ENCODE measurements around the gene TADA1.
"Not testable (repeated sequence)": the region's sequence is repeated elsewhere in the genome, so short reads cannot be mapped to it uniquely, and the experiment has no call there.

Gene TADA1

DNA sequence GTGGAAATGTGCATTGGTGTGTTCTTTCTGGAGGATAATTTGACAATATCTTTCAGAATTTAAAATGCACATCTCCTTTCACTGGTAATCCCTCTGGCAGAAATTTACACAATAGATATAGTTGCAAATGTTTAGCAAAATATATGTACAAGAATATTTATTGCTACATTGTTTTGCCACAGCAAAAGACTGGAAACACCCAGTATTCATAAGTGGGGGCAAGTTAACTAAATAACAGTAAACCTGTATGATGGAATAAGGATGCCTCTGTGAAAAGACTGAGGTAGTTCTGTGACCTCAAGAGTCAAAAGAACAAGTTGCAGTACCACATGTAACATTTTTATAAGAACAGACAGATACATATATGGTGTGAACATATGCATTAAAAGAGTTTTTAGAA lies 13.7 kb upstream of the TADA1 start:
- no peak for DNase-seq

- DNase-seq: no peak
Observed at GRCh38 chr1:166888373-166889111, 12.5 kb upstream of the TADA1 start.

DNA sequence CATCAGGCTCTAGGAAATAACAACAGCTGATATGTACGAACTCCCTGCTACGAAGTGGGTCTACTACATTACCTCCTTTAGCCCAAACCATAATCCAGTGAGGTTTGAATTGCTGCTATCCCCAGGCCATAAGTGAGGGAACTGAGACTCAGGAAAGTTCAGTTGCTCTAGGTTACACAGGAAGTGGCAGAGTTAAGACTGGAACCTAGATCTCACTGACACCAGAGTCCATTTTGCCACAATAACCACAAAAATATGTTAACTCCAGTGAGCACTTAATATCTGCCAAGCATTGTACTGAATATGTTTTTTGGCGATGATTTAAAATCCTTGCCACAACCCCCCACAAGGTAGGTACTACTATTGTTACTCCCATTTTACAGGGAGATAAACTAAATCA lies 8.9 kb upstream of the TADA1 start:
- DNase-seq: no peak

- peak; percentile 88 for DNase-seq
Observed at GRCh38 chr1:166884040-166884642, 8.1 kb upstream of the TADA1 start.

GRCh38 chr1:166882893-166883292 lies 6.8 kb upstream of the TADA1 start:
- no peak for DNase-seq

DNA sequence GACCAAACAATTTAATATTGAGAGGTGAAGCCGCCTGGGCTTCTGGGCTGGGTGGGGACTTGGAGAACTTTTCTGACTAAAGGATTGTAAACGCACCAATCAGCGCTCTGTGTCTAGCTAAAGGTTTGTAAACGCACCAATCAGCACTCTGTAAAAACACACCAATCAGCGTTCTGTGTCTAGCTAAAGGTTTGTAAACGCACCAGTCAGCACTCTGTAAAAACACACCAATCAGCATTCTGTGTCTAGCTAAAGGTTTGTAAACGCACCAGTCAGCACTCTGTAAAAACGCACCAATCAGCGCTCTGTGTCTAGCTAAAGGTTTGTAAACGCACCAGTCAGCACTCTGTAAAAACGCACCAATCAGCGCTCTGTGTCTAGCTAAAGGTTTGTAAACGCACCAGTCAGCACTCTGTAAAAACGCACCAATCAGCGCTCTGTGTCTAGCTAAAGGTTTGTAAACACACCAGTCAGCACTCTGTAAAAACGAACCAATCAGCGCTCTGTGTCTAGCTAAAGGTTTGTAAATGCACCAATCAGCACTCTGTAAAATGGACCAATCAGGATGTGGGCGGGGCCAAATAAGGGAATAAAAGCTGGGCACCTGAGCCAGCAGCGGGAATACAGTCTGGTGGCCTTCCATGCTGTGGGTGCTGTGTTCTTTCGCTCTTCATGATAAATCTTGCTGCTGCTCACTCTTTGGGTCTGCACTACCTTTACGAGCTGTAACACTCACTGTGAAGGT lies 2.3 kb upstream of the TADA1 start:
- DNase-seq: not testable (repeated sequence)

DNA sequence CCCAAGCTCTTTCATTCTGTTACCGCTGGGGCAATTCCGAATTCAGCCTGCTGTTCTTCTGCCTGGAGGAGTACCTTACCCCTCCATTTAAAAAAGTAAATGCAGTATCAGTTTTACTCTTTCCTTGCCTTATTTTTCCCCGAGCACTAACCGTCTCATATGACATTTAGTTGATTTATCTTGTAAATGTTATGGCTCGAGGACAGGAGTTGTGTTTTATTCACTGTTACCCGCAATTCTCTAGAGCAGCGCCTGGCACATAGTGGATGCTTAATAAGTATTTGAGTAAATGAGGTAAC lies 425 bp upstream of the TADA1 start:
- DNase-seq: no peak

DNA sequence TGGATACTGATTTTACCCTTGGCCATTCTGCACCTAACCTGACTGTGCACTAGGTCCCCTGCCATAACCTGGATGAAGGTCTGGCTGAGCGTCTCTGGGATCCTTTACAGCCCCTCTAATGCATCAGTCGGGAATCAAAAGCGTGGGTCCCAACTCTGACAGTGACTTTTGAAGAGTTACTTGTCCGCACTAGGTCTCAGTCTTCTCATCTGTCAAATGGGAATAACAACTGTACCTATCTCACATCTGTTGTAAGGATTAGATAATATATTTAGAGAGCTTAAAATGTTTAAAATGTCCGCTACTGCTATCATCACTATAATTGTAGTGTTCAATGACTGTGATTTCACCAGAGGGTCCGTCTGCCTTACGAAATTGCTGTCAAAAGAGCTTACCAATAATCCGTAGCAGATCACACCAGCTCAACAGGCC lies 746 bp downstream of the TADA1 start:
- no peak for DNase-seq

- DNase-seq: no peak
Observed at GRCh38 chr1:166874464-166874863, 1.6 kb downstream of the TADA1 start.

DNA sequence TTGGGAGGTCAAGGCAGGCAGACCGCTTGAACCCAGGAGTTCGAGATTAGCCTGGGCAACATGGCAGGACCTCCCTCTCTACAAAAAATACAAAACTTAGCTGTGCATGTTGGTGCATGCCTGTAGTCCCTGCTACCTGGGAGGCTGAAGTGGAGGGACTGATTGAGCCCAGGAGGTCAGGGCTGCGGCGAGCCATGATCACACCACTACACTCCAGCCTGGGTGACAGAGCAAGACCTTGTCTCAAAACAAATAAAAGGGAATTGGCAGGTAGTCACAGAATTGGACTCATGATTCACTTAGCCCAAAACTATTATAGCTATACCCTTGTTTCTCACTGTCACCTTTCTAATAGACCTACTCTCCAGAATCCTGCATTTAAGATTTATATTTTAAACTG lies 5.5 kb downstream of the TADA1 start:
- DNase-seq: no peak

DNA sequence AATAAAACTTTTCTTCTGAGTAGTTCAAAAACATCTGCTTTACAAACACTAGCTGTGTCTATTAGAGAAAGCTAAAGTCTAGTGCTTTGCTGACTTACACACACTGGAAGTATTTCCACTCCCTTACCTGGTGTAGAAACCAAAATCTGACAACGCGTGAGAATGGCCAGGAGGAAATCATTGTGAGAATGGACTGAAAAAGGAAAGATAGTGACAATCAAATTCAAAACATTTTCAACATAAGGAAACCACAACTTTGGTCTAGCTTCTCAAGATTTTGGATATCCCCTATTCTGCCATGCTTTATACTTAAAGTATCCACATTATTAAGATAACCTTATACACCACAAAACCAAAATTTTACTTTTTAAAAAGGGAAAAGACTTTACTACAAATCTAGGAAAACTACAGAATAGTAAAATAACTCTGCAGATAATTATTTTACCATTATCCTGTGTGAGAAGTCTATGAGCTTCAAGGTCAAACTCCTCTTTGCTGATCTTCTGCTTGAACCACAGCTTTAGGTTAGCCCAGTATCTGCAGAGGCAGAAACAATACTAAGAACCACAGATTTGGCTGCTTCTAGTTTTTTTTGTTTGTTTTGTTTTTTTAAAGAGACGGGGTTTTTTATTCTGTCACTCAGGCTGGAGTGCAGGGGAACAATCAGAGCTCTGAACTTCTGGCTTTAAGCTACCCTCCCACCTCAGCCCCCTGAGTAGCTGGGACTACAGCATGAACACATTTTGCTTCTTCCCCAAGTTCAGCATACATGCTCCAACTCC lies 6.6 kb downstream of the TADA1 start:
- DNase-seq: no peak

DNA sequence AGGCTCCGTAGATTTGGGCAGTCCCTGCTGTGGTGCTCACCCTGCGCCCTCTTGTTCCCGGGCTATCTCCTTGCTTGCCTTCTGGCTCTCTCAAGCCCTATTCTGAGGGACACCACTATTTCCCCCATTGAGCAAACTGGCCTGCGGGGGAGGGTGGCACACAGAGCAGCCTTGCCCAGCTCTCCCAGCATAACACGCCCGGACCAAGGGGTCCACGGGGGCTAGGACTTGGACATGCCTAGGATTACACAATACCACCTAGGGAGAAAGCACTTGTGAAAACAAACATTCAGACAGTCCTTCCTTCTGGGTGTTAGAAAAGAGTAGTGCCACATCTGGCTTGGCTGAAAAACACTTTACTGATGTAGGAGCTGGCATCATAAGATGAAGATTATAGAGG lies 7.4 kb downstream of the TADA1 start:
- no peak for DNase-seq

DNA sequence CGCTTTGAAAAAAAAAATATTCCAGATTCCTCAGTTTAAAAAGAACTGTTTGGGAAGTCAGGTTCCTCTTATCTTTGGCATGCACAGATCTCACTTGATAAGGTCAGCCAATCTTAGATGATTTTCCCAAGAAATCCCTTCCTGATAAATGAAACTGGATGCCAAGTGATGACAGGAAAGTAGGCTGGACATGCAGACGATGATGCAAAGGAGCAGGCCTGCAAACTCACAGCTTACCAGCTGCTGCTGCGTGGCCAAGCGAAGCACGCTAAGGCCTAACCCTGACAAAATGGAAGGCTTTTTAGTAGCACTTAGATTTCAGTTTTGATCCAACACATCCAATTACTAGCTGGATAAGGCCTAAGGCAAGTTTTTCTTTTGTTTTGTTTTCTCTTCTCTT lies 10.1 kb downstream of the TADA1 start:
- DNase-seq: no peak

GRCh38 chr1:166859597-166859996 lies 16.5 kb downstream of the TADA1 start:
- no peak for DNase-seq

- DNase-seq: no peak
Observed at GRCh38 chr1:166858726-166859419, 17.2 kb downstream of the TADA1 start.

GRCh38 chr1:166857995-166858394 lies 18.1 kb downstream of the TADA1 start:
- DNase-seq: no peak

DNA sequence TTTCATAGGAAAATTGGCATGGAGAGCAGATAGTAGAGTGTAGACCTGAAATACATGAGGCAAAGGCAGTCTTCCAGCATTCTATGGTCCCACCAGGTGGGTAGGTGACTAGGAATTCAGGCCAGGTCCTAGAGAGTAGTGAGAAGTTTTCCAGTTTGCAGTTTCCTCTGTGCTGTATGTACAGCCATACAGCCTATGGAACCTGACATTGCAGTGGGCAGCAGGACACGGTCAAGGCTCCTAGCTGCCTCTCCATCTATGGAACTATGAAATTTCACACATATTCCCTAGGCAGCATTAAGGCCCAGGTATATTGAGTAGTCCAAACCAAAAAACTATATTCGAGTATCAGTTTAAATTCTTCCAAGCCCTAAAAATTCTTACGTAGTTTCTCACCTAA lies 20.5 kb downstream of the TADA1 start:
- DNase-seq: no peak

DNA sequence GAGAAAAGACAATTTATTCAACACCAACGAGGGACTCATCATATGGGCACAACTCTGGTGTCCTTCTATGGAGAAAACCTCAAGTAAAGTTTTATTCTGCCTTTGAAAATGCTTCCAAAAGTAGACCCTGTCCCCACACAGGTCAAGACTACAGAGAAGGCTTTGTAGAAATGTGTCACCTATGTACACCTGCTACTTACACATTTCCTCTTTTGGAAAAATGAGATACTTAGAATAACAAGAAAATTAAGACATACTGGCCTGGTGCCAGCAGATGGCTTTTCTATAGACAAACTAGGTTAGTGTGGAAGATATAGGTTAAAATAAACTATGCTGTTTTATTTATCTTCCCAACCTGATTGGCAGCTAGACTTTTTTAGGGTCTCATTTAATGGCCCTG lies 23.1 kb downstream of the TADA1 start:
- DNase-seq: no peak

DNA sequence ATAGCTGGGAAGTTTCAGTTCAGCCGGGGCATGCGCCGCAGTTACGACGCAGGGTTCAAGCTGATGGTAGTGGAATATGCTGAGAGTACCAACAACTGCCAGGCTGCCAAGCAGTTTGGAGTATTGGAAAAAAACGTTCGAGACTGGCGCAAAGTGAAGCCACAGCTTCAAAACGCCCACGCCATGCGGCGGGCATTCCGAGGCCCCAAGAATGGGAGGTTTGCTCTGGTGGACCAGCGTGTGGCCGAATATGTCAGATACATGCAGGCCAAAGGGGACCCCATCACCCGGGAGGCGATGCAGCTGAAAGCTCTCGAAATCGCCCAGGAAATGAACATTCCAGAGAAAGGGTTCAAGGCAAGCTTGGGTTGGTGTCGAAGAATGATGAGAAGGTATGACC lies 26.9 kb downstream of the TADA1 start:
- DNase-seq: no peak

GRCh38 chr1:166848193-166848592 lies 27.9 kb downstream of the TADA1 start:
- DNase-seq: no peak

GRCh38 chr1:166844791-166845190 lies 31.3 kb downstream of the TADA1 start:
- no peak for DNase-seq

- DNase-seq: no peak
Observed at GRCh38 chr1:166843769-166844596, 32.1 kb downstream of the TADA1 start.

Data from retina (tissue), 1 donor.